GM21367 (cell line): ENCODE results near the gene CEP120.

Experiments
- ATAC-seq: cut with Tn5 transposase; IDR thresholded peaks from one replicate; pipeline ENCODE4 v1.9.1; 2021; ENCODE audit not compliant: unreplicated experiment

Gene CEP120

GRCh38 chr5:123304777-123305316, 118.4 kb downstream of the CEP120 start:
- no peak for ATAC-seq

DNA sequence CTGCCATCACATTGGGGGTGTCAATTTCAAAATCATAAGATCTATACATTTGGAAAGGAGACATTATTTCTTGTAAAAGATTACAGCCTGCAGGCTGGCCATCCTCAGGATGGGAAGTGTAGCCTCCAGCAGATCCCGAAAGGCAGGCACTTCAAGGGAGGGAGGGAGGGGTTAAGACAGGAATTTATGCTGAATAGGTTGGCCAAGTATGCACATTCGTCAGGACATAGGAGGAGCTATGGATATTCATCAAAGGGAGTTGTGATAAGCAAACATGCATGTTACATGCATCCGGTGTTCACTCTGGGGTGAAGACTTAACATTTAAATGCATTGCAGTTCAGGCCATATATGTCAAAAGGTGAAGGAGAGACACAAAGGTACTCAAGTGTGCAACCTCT, 119.4 kb downstream of the CEP120 start:
- ATAC-seq: no peak

DNA sequence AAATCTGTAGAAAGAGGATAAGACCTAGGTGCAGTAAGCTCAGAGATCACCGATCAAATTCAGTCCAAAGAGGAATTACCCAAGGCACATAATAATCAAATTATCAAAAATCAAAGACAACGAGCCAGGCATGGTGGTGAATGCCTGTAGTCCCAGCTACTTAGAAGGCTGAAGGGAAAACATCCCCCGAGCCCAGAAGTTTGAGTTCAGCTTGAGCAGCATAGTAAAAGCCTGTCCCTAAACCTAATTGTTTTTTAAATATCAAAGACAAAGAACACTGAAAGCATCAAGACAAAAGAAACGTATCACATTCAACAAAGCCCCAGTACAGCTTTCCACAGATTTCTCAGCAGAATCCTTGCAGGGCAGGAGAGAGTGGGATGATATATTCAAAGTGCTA, 122.9 kb downstream of the CEP120 start:
- no peak for ATAC-seq

- no peak for ATAC-seq
Measured at GRCh38 chr5:123299136-123299535, 124.1 kb downstream of the CEP120 start.

GRCh38 chr5:123298335-123299030, 124.7 kb downstream of the CEP120 start:
- ATAC-seq: no peak

- ATAC-seq: no peak
Measured at GRCh38 chr5:123297866-123298265, 125.3 kb downstream of the CEP120 start.

DNA sequence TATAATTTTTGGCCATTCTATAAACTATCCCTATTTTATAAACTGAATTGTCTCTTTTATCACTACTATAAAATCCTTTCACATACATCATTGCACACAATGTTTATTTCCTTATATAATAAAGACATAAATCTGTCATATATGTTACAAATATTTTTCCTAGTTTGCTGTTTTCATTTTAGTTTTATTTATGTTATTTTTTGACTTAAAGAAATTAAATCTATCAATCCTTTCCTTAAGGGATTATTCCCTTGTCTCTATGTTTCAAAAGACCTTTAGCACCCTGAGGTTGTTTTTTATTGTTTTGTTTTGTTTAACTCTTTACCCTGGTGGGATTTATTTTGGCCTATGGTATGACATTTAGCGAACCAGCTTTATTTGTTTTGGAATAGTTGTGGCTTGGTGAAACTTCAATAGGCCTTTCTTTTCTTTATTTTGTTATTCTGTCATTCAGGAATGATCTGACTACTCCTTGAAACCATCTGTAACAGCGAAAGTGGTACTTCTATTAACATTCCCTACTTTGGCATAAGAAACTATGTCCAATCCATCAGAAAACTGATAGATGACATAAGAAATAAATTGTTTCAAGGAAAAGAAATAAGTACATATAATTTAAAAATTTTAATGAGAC, 125.9 kb downstream of the CEP120 start:
- no peak for ATAC-seq
